GM12874 (cell line): Measurements from ENCODE around the gene C13orf42.

Experiments used
- TF ChIP-seq, protein P1 (sequence below): IDR thresholded peaks from 2 replicates; pipeline ENCODE4 v1.5.1; 2011; ENCODE audit warnings: low read depth, mild to moderate bottlenecking, control low read depth, low read length, moderate library complexity; ENCODE audit not compliant: insufficient read depth

Gene C13orf42

GRCh38 chr13:51137250-51137649 is 26.2 kb upstream of the C13orf42 start:
- TF ChIP-seq, protein P1, sequence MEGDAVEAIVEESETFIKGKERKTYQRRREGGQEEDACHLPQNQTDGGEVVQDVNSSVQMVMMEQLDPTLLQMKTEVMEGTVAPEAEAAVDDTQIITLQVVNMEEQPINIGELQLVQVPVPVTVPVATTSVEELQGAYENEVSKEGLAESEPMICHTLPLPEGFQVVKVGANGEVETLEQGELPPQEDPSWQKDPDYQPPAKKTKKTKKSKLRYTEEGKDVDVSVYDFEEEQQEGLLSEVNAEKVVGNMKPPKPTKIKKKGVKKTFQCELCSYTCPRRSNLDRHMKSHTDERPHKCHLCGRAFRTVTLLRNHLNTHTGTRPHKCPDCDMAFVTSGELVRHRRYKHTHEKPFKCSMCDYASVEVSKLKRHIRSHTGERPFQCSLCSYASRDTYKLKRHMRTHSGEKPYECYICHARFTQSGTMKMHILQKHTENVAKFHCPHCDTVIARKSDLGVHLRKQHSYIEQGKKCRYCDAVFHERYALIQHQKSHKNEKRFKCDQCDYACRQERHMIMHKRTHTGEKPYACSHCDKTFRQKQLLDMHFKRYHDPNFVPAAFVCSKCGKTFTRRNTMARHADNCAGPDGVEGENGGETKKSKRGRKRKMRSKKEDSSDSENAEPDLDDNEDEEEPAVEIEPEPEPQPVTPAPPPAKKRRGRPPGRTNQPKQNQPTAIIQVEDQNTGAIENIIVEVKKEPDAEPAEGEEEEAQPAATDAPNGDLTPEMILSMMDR = no peak

DNA sequence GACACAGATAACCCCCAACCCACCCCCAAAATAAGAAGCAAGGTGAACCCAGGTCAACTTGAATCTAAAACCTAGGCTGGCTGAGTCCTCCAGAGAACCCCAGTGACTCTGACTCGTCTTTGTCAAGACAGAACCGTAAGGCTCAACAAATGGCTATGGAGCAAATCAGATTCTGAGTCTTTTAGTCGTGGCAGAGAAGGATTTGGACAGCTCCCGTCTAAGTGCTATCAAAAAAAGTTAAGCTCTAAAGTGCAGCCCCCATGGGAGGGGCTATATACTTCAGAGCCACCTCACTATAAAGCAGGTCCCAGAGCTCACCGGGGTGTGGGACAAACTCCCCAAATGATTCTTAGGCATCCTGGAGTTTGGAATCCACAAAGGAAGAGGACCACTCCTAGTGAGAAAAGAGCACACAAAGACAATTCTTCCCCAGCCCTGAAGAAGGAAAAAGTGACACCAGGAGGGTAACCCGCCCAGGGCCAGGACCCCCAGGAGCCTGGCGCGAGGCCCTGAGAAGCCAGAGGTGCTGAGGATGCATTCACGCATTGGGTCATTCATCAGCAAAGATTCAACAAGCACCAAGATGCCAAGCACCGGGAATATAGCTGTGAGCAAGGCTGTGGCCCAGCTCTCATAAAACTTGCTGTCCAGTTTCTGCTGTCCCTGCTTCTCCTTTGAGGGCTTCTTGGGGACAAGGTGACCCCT is 25.4 kb upstream of the C13orf42 start:
- TF ChIP-seq, protein P1 = no peak

DNA sequence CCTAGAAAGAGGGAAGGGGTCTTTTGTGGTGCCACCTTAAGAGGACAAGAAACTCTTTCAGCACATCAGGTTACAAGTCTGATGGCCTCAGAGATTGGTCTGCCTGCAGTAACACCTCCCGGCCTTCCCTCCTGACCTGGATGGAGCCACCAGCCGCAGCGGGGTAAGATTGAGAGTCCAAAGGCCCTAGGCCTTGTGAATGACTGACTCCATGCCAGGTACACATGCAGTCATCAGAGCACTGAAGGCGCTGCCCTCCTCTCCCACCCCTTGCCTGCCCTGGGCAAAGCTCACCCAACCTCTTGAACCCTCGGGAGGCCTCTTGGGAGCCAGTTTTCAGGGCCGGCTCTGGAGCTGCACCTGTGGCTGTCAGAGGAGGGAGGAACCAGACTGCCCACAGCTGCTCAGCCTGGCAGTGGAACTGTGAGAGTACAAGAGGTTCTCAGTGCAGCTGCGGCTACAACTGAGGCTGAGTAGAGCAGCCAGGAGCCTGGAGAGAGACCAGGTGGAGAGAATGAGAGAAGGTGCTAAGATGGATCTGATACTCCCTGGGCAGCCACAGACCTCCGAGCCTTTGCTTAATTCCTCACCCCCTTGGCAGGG is 23.8 kb upstream of the C13orf42 start:
- TF ChIP-seq, protein P1 = no peak

DNA sequence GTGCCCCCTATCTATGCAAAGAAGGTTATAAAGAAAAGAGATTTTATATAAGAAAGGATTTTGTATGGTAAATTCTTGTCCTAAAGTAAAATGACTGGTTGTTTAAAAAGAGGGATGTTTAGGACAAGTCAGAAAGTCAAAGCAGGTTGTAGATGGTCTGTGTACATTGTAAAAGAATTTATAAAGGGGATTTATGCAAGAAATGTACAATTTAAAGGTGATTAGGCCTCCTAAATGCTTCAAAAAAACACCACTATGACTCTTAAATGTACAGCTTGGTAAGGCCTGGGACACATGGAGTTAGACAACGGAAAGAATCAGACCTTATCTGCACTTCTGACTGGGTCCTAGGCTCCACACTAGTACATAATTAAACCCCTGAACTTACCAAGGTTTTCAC is 19.3 kb upstream of the C13orf42 start:
- TF ChIP-seq, protein P1 = no peak

- TF ChIP-seq, protein P1 = peak; percentile 80
Observed at GRCh38 chr13:51125495-51126226, 14.6 kb upstream of the C13orf42 start.

- TF ChIP-seq, protein P1 = no peak
Observed at GRCh38 chr13:51122868-51123566, 11.9 kb upstream of the C13orf42 start.

- TF ChIP-seq, protein P1 = peak; percentile 34; the same call in 1 of the 2 replicates
Observed at GRCh38 chr13:51120873-51121272, 9.8 kb upstream of the C13orf42 start.
